HG03066 (cell line): ENCODE data around the gene CFL1.
A peak's percentile ranks its signal among the peaks of the same experiment; 100 is the strongest.
"Not testable (repeated sequence)": the region's sequence is repeated elsewhere in the genome, so short reads cannot be mapped to it uniquely, and the experiment has no call there.

Experiments used
- ATAC-seq: cut with Tn5 transposase; IDR thresholded peaks from one replicate; pipeline ENCODE4 v1.9.1; 2021; ENCODE audit warnings: low read depth; ENCODE audit not compliant: unreplicated experiment

Gene CFL1

GRCh38 chr11:65844231-65844872, 13.6 kb downstream of the CFL1 start:
- no peak for ATAC-seq

- no peak for ATAC-seq
Observed at GRCh38 chr11:65843811-65844210, 14.2 kb downstream of the CFL1 start.

- no peak for ATAC-seq
Observed at GRCh38 chr11:65842144-65842543, 15.8 kb downstream of the CFL1 start.

GRCh38 chr11:65834202-65834601, 23.8 kb downstream of the CFL1 start:
- ATAC-seq: no peak

- ATAC-seq: peak; percentile 90
Observed at GRCh38 chr11:65833297-65834030, 24.5 kb downstream of the CFL1 start, which contains the start of gene SNX32. SNX32 (plus strand) TSS chr11:65833963; CDS start chr11:65834066, 103 bp downstream.

- not testable (repeated sequence) for ATAC-seq
Observed at GRCh38 chr11:65832231-65832630, 25.7 kb downstream of the CFL1 start.

GRCh38 chr11:65829459-65829858, 28.5 kb downstream of the CFL1 start:
- no peak for ATAC-seq

- ATAC-seq: no peak
Observed at GRCh38 chr11:65826984-65827735, 30.8 kb downstream of the CFL1 start.

- ATAC-seq: no peak
Observed at GRCh38 chr11:65822776-65823528, 35.0 kb downstream of the CFL1 start.

GRCh38 chr11:65821107-65821506, 36.9 kb downstream of the CFL1 start:
- ATAC-seq: no peak

- ATAC-seq: peak; percentile 78
Observed at GRCh38 chr11:65817835-65818680, 39.9 kb downstream of the CFL1 start.

- no peak for ATAC-seq
Observed at GRCh38 chr11:65817312-65817834, 40.6 kb downstream of the CFL1 start.

GRCh38 chr11:65816696-65817095, 41.3 kb downstream of the CFL1 start:
- no peak for ATAC-seq

- no peak for ATAC-seq
Observed at GRCh38 chr11:65814986-65815565, 42.9 kb downstream of the CFL1 start.

GRCh38 chr11:65814131-65814985, 43.6 kb downstream of the CFL1 start:
- no peak for ATAC-seq

- no peak for ATAC-seq
Observed at GRCh38 chr11:65811764-65812475, 46.1 kb downstream of the CFL1 start.

- ATAC-seq: no peak
Observed at GRCh38 chr11:65810046-65810868, 47.7 kb downstream of the CFL1 start.
